GM12878 (cell line): ENCODE results near the gene FAM162A. TPM values are rescaled to one million over a fixed set of nuclear protein-coding genes. Genes with fewer than 3 reads are reported as not detected.

Experiments used
- BCL11A ChIP-seq: IDR thresholded peaks from 2 replicates; pipeline ENCODE4 v1.6.1; 2011; ENCODE audit warnings: low read depth, low read length
- CHD4 ChIP-seq: fragments of 200-600 bp; sonication (generic); IDR thresholded peaks from 2 replicates; pipeline ENCODE4 v1.6.1; 2016; ENCODE audit warnings: mild to moderate bottlenecking
- EGR1 ChIP-seq, 2 experiments: IDR thresholded peaks; 1 replicate in 1 of 2; 2 replicates in 1 of 2; pipeline ENCODE4 v1.6.1; 2011 to 2012; ENCODE audit warnings: low read depth in 2 of 2, low read length in 2 of 2, borderline replicate concordance in 1 of 2, mild to moderate bottlenecking in 1 of 2, moderate library complexity in 1 of 2
- FOXK2 ChIP-seq: fragments of 450-650 bp; IDR thresholded peaks from 2 replicates; pipeline ENCODE4 v1.6.1; 2017; ENCODE audit warnings: mild to moderate bottlenecking, moderate library complexity
- HCFC1 ChIP-seq: fragments of 150-350 bp; IDR thresholded peaks from 2 replicates; pipeline ENCODE4 v1.6.1; 2014; ENCODE audit warnings: low read length
- IRF4 ChIP-seq: IDR thresholded peaks from 2 replicates; pipeline ENCODE4 v1.6.1; 2011; ENCODE audit warnings: low read depth, low read length
- KDM1A ChIP-seq: fragments of 200-600 bp; sonication (generic); IDR thresholded peaks from 2 replicates; pipeline ENCODE4 v1.6.1; 2016; ENCODE audit warnings: borderline replicate concordance
- MEF2A ChIP-seq: IDR thresholded peaks from 2 replicates; pipeline ENCODE4 v1.6.1; 2011; ENCODE audit warnings: low read depth, mild to moderate bottlenecking, low read length, moderate library complexity; ENCODE audit not compliant: insufficient read depth
- NFIC ChIP-seq: IDR thresholded peaks from 2 replicates; pipeline ENCODE4 v1.6.1; 2012; ENCODE audit warnings: low read depth, mild to moderate bottlenecking, inconsistent platforms, low read length, moderate library complexity
- POU2F2 ChIP-seq: IDR thresholded peaks from 3 replicates; pipeline ENCODE4 v1.6.1; 2011; ENCODE audit warnings: low read depth, mild to moderate bottlenecking, low read length, borderline replicate concordance
- SMC3 ChIP-seq: IDR thresholded peaks from 2 replicates; pipeline ENCODE4 v1.6.1; 2011; ENCODE audit warnings: low read length, improper control_type of control experiment, borderline replicate concordance
- STAT1 ChIP-seq: fragments of 450-650 bp; conservative IDR thresholded peaks from 2 replicates; pipeline ENCODE4 v1.6.1; 2014; ENCODE audit warnings: antibody characterized with exemption, mild to moderate bottlenecking
- TAF1 ChIP-seq: IDR thresholded peaks from 2 replicates; pipeline ENCODE4 v1.6.1; 2011; ENCODE audit warnings: mild to moderate bottlenecking, low read depth, low read length, borderline replicate concordance
- ZNF24 ChIP-seq: fragments of 450-650 bp; IDR thresholded peaks from 2 replicates; pipeline ENCODE4 v1.6.1; 2017; ENCODE audit warnings: antibody characterized with exemption, mild to moderate bottlenecking
- polyA plus RNA-seq, 11 experiments: library from polyadenylated mRNA; depleted of rRNA in 4 of 11; unstranded in 6 of 11; stranded (reverse) in 5 of 11; fragments of >200 nt; fragmentation: Nextera tagmentation in 4 of 11; fragmentation: Illumina TruSeq in 1 of 11; extraction: Ambion mirVana in 4 of 11; extraction: Trizol in 1 of 11; gene quantifications; 1 replicate in 1 of 11; 2 replicates in 10 of 11; pipeline versions ENCODE4 v1.2.1 to v1.2.3, GENCODE V29; 2011 to 2016; ENCODE audit warnings: inconsistent platforms in 2 of 11, missing spikeins in 2 of 11, low read depth in 1 of 11
- total RNA-seq, 4 experiments: library from RNA; depleted of rRNA in 3 of 4; stranded (reverse); fragments of >200 nt in 3 of 4; fragmentation: Illumina TruSeq in 1 of 4; extraction: Trizol in 1 of 4; gene quantifications; 2 replicates each; pipeline versions ENCODE4 v1.2.1 to v1.2.3, GENCODE V29; 2013 to 2021
- TF ChIP-seq, protein P1 (sequence below), 3 experiments: IDR thresholded peaks in 2 of 3; conservative IDR thresholded peaks in 1 of 3; 2 replicates each; pipeline ENCODE4 v1.5.1; 2011; ENCODE audit warnings: low read depth in 3 of 3, low read length in 3 of 3, mild to moderate bottlenecking in 3 of 3, control low read depth in 2 of 3, moderate library complexity in 2 of 3, inconsistent platforms in 1 of 3, mixed read lengths in 1 of 3; ENCODE audit not compliant: control insufficient read depth in 2 of 3, insufficient read depth in 1 of 3; ENCODE audit errors: extremely low read depth in 1 of 3
- TF ChIP-seq, protein P2 (sequence below): fragments of 450-650 bp; formaldehyde crosslinking; IDR thresholded peaks from 2 replicates; pipeline ENCODE4 v1.4.0; 2020; ENCODE audit warnings: mild to moderate bottlenecking, moderate library complexity
- TF ChIP-seq, protein P3 (sequence below): fragments of 450-650 bp; IDR thresholded peaks from 2 replicates; pipeline ENCODE4 v1.6.1; 2014; ENCODE audit warnings: mild to moderate bottlenecking
- TF ChIP-seq, protein P4 (sequence below): fragments of 450-650 bp; IDR thresholded peaks from 2 replicates; pipeline ENCODE4 v1.6.1; 2017; ENCODE audit warnings: borderline replicate concordance

FAM162A gene
- total and polyA plus RNA-seq, 10 of the 15 experiments (the other 5 are each of a cell fraction or from before 2014, with no cell fraction given): 59.2 to 346 (median 149) TPM

DNA sequence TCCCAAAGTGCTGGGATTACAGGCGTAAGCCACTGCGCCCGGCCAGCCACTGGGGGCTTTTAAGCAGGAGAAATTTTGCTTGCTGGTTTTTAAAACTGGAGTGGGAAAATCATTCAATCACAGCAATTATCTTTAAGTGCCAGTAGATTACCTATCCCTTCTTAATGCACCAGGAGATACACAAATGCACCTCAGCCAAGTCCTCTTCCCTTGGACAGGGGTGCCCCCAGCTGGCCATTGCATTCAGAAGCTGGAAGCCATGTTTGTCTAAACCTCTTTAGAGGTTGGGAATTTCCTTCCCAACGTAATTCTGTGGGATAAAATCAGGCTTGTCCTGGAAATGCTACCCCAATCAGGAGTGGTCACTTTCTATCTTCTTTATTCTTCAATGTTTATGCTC, 27.6 kb upstream of the FAM162A start (continued):
- TF ChIP-seq, protein P1, sequence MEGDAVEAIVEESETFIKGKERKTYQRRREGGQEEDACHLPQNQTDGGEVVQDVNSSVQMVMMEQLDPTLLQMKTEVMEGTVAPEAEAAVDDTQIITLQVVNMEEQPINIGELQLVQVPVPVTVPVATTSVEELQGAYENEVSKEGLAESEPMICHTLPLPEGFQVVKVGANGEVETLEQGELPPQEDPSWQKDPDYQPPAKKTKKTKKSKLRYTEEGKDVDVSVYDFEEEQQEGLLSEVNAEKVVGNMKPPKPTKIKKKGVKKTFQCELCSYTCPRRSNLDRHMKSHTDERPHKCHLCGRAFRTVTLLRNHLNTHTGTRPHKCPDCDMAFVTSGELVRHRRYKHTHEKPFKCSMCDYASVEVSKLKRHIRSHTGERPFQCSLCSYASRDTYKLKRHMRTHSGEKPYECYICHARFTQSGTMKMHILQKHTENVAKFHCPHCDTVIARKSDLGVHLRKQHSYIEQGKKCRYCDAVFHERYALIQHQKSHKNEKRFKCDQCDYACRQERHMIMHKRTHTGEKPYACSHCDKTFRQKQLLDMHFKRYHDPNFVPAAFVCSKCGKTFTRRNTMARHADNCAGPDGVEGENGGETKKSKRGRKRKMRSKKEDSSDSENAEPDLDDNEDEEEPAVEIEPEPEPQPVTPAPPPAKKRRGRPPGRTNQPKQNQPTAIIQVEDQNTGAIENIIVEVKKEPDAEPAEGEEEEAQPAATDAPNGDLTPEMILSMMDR (IDR thresholded peaks at IDR 0.05 in 2 of 3, conservative IDR thresholded peaks at IDR 0.05 in 1 of 3; ENCODE audit: control insufficient read depth in 2 of 3, extremely low read depth in 1 of 3, insufficient read depth in 1 of 3, low read depth in 3 of 3, low read length in 3 of 3): peak; percentile 49 to 80 (median 51); a peak in 4 of 6 replicates
- no peak for TF ChIP-seq IRF4
- TF ChIP-seq POU2F2: peak; percentile 26; the same call in 1 of the 3 replicates
- no peak for TF ChIP-seq BCL11A
- TF ChIP-seq EGR1 (IDR thresholded peaks at IDR 0.05; ENCODE audit: borderline replicate concordance in 1 of 2, low read depth in 2 of 2, low read length in 2 of 2): no peak
- no peak for TF ChIP-seq FOXK2
- no peak for TF ChIP-seq KDM1A
- no peak for TF ChIP-seq TAF1
- no peak for TF ChIP-seq CHD4
- TF ChIP-seq SMC3: peak; percentile 82; the same call in 1 of the 2 replicates
- no peak for TF ChIP-seq MEF2A
- TF ChIP-seq, protein P2, sequence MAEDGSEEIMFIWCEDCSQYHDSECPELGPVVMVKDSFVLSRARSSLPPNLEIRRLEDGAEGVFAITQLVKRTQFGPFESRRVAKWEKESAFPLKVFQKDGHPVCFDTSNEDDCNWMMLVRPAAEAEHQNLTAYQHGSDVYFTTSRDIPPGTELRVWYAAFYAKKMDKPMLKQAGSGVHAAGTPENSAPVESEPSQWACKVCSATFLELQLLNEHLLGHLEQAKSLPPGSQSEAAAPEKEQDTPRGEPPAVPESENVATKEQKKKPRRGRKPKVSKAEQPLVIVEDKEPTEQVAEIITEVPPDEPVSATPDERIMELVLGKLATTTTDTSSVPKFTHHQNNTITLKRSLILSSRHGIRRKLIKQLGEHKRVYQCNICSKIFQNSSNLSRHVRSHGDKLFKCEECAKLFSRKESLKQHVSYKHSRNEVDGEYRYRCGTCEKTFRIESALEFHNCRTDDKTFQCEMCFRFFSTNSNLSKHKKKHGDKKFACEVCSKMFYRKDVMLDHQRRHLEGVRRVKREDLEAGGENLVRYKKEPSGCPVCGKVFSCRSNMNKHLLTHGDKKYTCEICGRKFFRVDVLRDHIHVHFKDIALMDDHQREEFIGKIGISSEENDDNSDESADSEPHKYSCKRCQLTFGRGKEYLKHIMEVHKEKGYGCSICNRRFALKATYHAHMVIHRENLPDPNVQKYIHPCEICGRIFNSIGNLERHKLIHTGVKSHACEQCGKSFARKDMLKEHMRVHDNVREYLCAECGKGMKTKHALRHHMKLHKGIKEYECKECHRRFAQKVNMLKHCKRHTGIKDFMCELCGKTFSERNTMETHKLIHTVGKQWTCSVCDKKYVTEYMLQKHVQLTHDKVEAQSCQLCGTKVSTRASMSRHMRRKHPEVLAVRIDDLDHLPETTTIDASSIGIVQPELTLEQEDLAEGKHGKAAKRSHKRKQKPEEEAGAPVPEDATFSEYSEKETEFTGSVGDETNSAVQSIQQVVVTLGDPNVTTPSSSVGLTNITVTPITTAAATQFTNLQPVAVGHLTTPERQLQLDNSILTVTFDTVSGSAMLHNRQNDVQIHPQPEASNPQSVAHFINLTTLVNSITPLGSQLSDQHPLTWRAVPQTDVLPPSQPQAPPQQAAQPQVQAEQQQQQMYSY (CRISPR knock-in tag): no peak
- TF ChIP-seq, protein P3, sequence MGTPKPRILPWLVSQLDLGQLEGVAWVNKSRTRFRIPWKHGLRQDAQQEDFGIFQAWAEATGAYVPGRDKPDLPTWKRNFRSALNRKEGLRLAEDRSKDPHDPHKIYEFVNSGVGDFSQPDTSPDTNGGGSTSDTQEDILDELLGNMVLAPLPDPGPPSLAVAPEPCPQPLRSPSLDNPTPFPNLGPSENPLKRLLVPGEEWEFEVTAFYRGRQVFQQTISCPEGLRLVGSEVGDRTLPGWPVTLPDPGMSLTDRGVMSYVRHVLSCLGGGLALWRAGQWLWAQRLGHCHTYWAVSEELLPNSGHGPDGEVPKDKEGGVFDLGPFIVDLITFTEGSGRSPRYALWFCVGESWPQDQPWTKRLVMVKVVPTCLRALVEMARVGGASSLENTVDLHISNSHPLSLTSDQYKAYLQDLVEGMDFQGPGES: no peak
- TF ChIP-seq STAT1: no peak
- TF ChIP-seq, protein P4, sequence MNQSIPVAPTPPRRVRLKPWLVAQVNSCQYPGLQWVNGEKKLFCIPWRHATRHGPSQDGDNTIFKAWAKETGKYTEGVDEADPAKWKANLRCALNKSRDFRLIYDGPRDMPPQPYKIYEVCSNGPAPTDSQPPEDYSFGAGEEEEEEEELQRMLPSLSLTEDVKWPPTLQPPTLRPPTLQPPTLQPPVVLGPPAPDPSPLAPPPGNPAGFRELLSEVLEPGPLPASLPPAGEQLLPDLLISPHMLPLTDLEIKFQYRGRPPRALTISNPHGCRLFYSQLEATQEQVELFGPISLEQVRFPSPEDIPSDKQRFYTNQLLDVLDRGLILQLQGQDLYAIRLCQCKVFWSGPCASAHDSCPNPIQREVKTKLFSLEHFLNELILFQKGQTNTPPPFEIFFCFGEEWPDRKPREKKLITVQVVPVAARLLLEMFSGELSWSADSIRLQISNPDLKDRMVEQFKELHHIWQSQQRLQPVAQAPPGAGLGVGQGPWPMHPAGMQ: no peak
- TF ChIP-seq HCFC1: no peak
- no peak for TF ChIP-seq NFIC
- peak; percentile 19; the same call in 1 of the 2 replicates for TF ChIP-seq ZNF24
